HFFc6 (cell line): ENCODE results near the gene SRGAP2C. TPM values are rescaled to one million over a fixed set of nuclear protein-coding genes. Genes with fewer than 3 reads are reported as not detected.
A peak's percentile ranks its signal among the peaks of the same experiment; 100 is the strongest.
"Not testable (repeated sequence)": the region's sequence is repeated elsewhere in the genome, so short reads cannot be mapped to it uniquely, and the experiment has no call there.

Experiments
- DNase-seq: peaks from one replicate; pipeline ENCODE4 v3.0.0-alpha.2; 2018
- H3K27ac Mint-ChIP-seq: 2 replicates; pipeline ENCODE4 v1.8.0; 2020; ENCODE audit warnings: mild to moderate bottlenecking, mixed read lengths
- H3K27me3 Mint-ChIP-seq: 2 replicates; pipeline ENCODE4 v1.8.0; 2021; ENCODE audit warnings: mild to moderate bottlenecking, moderate library complexity, mixed read lengths; ENCODE audit not compliant: insufficient read depth
- H3K36me3 Mint-ChIP-seq: 2 replicates; pipeline ENCODE4 v1.8.0; 2021; ENCODE audit warnings: low read depth, mixed read lengths
- H3K4me1 Mint-ChIP-seq: 2 replicates; pipeline ENCODE4 v1.8.0; 2020; ENCODE audit warnings: low read depth, mixed read lengths
- H3K4me3 Mint-ChIP-seq: 2 replicates; pipeline ENCODE4 v1.8.0; 2020; ENCODE audit warnings: mild to moderate bottlenecking, moderate library complexity, mixed read lengths
- H3K9me3 Mint-ChIP-seq: 2 replicates; pipeline ENCODE4 v1.8.0; 2020; ENCODE audit warnings: mild to moderate bottlenecking, mixed read lengths
- total RNA-seq, 6 experiments: library from RNA; stranded (reverse); fragmentation: NEBNext Ultra II Directional; extraction: Animal tissue kit (Norgen Biotek cat#: 25700); gene quantifications; 2 replicates in 1 of 6; 3 replicates in 5 of 6; pipeline ENCODE4 v1.2.3, GENCODE V29; 2021

SRGAP2C gene
- total RNA-seq, 6 experiments from 2014 or later, result 13.8 to 34.6 (median 23.0) TPM

DNA sequence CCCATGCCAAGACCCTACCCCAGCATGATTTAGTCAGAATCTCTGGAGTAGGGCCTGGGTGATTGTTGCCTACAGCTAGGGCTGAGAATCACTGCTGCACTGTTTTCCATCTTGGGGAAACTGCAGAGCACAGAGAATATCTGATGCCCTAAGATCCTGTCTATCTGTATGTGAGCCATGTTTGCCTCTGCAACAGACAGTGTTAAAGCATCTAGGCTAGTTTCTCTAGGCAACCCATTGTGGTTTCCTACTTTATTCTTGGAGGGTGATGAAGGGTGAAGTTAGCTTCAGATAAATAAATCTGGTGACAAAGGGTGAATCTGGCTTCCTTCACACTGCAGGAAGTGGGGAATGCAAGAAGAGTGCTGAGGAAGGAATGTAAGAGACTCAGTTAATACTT, 147.4 kb downstream of the SRGAP2C start:
- not testable (repeated sequence) for H3K4me1 Mint-ChIP-seq, H3K9me3 Mint-ChIP-seq, H3K27ac Mint-ChIP-seq, DNase-seq, H3K36me3 Mint-ChIP-seq, H3K27me3 Mint-ChIP-seq, H3K4me3 Mint-ChIP-seq

DNA sequence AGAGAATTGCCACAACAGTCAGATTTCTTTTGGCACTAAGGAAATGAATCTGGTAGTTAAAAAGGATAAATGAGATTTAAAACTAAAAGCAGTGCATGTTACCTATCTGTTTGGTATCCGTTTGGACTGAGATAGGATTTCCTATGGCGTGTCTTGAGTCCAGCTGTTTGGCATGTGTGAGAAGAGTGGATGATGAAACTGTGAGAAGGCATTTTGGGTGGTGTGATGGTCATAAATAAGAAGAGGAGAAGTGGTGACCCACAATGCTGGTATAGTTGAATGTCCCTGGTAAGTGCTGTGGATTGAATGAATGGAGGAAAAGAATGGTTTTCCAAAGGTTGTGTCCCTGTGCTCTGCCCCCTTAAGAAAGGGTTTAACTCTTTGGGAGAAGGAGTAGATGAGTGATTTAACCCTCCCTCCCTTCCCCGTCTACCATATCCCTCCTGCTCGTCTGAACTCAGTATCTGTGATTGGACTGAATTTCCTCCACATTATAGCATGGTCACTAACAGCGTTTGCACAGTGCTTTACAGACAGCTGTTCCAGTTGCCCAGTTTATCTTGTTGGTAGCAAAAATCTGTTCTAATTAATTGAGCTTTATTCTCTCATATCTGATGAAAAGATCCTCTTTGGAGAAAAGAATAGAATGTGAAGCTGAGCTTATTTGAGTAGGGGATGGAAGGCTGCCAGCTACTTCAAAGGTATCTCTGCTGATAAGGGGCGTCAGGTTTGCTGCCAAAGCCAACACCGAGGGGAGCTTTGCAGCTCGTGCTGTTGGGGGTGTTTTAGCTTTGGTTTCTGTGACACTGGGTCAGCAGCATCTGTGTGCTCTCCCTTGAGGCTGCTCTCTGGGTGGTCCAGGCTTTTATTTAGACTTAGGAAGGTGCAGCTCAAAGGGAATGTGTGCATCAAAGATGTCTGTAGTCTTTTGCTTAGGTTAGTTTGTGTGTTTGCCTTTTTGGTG, 148.1 kb downstream of the SRGAP2C start:
- H3K4me1 Mint-ChIP-seq, H3K4me3 Mint-ChIP-seq, H3K27me3 Mint-ChIP-seq, DNase-seq, H3K27ac Mint-ChIP-seq, H3K36me3 Mint-ChIP-seq, H3K9me3 Mint-ChIP-seq: not testable (repeated sequence)

DNA sequence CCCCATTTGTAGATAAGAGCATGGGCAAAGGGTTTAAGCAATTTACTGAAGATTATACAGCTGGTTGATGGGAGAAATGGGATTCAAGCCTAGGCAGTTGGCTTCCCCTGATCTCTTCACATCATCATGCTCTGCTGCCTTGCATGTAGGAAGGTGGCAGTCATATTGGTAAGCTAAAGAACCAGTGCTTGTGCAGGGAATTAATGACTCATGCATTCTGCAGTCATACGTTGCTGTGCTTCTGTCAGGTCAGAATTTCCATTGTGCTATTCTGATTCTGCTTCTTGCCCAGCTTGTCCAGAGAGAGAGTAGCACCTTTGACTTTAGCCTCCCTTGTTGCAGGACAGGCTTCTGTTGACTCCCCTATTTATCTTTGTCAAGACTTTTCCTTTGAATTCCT, 153.2 kb downstream of the SRGAP2C start:
- not testable (repeated sequence) for H3K36me3 Mint-ChIP-seq, H3K27ac Mint-ChIP-seq, H3K4me1 Mint-ChIP-seq, H3K9me3 Mint-ChIP-seq, H3K27me3 Mint-ChIP-seq, DNase-seq, H3K4me3 Mint-ChIP-seq

DNA sequence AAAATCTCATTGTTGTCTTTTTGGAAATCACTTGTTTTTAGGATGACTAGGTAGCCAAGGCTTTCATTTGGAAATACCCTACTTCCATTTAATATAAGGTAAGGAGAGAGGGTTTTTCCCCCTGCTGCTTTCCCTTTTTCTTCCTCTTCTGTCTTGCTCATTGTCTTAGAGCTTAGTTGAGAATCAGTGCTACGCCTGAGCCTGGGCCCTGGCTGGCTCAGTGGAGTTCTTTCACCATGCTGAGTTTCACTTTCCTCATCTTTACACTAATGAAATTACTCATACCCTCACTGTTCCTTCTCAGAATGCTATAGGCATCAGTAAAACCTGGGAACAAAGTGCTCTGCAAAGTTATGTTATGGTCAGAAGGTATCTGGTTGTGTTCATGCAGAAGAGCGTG, 154.8 kb downstream of the SRGAP2C start:
- not testable (repeated sequence) for H3K27ac Mint-ChIP-seq, H3K4me3 Mint-ChIP-seq, H3K9me3 Mint-ChIP-seq, H3K27me3 Mint-ChIP-seq, H3K36me3 Mint-ChIP-seq, DNase-seq, H3K4me1 Mint-ChIP-seq

DNA sequence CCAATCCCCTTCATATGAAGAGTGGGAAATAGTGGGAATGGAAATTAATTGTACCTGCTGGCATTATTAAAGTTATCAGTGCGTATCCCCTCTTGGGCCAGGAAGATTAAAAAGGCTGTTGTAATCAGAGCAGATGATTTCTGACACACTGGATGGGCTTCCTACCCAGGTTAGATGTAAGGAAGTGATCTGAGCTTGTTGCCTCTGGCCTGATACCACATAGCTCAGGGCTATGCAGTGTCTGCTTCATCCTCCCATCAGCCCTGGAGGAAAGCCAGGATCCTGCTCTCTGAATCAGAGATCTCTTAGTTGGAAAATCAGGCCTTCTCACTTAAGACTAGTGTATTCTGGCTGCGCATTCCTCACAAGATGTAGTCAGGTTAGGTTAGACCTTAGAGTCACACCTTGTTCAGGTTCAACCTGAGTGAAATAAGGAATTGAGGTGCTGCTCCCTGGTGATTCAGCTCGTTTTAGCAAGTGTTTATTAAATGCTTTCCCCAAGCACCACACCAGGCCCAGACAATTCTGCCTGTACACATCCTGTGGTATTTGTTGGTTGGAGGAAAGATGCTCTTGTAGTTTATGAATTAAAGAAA, 158.6 kb downstream of the SRGAP2C start:
- not testable (repeated sequence) for H3K36me3 Mint-ChIP-seq, H3K4me1 Mint-ChIP-seq, H3K9me3 Mint-ChIP-seq, H3K4me3 Mint-ChIP-seq, H3K27me3 Mint-ChIP-seq
- DNase-seq, result peak; percentile 33
- H3K27ac Mint-ChIP-seq, result peak overlapping the region; percentile 48; the same call in 1 of the 2 replicates

DNA sequence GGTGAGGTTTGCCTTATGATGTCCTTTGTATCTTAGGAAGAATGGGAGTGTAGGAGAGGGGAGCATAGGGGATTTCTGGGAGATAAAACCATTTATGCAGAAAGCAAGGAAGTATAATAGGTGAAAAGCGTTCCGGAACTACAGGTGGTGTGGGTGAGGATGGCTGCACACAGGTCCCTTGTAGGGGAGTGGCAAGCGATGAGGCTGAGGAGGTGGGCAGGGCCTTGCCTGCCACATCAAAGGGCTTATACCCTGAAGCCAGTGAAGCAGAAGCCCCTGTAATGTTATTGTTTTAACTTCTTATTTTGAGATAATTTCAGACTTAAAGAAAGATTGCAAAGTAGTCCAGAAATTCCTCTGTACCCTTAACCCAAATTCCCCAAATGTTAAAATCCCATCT, 159.6 kb downstream of the SRGAP2C start:
- not testable (repeated sequence) for H3K4me1 Mint-ChIP-seq, DNase-seq, H3K9me3 Mint-ChIP-seq, H3K27ac Mint-ChIP-seq, H3K36me3 Mint-ChIP-seq, H3K4me3 Mint-ChIP-seq, H3K27me3 Mint-ChIP-seq

DNA sequence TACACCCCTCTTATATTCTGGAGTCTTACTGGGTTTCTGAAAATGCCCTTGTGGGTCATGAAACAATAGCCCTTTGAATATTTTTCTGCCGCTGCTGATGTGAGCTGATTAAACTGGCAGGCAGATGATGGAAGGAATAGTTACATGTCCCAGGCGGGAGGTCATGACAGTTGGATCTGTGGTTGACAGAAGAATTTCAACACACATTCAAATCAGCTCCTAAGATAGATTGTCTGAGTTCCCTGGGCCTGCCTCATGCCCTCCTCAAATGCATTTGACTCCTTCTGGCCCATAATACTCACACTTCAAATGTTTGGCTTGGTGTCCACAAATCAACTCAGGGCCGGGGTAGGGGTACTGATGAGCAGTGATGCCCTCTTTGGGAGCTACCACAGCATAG, 161.9 kb downstream of the SRGAP2C start:
- DNase-seq, H3K4me1 Mint-ChIP-seq: not testable (repeated sequence)

DNA sequence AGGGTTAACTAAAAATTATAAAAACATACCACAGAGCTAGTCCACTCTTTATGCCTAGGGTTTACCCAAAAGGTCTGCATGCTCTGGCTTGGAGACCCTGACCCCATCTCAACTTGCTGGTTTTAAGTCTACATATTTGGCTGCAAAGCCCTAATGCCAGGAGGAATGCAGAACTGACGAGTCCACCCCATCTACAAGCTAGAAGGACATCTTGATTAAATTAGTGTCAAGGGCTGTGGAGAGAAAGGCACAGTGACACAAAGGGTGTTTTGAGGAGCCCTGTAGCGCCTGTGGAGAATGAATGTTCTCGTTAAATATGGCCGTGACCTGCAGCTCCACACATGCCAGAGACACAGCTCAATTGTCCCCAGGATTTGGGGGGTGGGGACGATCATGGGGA, 162.7 kb downstream of the SRGAP2C start:
- not testable (repeated sequence) for H3K27me3 Mint-ChIP-seq, H3K9me3 Mint-ChIP-seq, DNase-seq, H3K4me3 Mint-ChIP-seq, H3K27ac Mint-ChIP-seq, H3K4me1 Mint-ChIP-seq, H3K36me3 Mint-ChIP-seq

More for the DNA sequence above, 161.9 kb downstream of the SRGAP2C start:
- H3K9me3 Mint-ChIP-seq, H3K27ac Mint-ChIP-seq, H3K27me3 Mint-ChIP-seq, H3K4me3 Mint-ChIP-seq, H3K36me3 Mint-ChIP-seq: not testable (repeated sequence)

DNA sequence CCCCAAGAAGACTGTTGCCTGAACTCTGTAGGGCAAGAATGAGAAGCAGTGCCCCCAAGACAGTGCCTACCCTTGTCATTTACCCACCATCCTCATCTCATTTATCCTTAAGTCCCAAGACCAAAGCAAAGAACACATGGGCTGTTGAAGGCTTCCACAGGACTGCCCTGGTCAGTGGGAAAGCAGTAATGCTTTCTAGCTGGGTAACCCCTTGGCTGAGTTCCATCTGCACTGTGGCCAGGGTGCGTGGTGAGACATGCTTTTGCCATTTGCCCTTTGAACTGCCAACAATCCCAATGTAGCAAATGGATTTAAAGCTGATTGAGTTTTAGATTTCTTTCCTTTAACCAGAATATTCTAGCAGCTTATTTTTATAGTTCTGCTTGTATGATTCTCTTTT, 163.3 kb downstream of the SRGAP2C start:
- not testable (repeated sequence) for H3K27me3 Mint-ChIP-seq, H3K27ac Mint-ChIP-seq, H3K4me1 Mint-ChIP-seq, DNase-seq, H3K4me3 Mint-ChIP-seq, H3K9me3 Mint-ChIP-seq, H3K36me3 Mint-ChIP-seq

DNA sequence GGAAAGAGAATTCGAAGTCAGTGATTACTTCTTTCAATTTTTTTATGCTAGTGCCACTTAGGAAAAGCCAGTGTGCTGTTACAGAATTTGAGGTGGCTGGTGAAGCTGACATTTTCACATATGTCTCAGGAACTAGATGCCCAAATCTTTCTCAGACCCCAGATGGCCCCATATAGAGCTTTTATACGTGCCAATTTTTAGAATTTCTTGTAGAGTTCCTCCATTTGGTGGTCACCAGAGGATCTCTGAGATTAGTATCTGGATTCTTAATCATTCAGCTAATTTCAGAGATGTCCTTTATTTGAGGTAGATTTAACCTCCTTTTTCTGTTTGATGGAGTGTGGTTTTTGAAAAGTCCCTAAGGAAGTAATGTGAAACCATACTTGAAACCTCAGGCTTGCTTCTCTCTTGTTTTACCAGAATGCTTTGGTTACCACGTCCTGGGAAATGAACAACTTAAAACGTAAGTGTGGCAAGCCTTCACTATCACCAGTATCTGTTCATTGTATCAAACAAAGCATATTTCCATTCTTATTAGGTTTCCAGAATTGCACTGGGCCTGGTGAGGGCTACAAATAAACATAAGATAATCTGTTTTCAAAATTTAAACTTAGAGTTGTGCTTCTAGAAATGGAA, 164.7 kb downstream of the SRGAP2C start:
- not testable (repeated sequence) for H3K4me1 Mint-ChIP-seq, H3K27me3 Mint-ChIP-seq, H3K9me3 Mint-ChIP-seq, H3K36me3 Mint-ChIP-seq, H3K27ac Mint-ChIP-seq, DNase-seq, H3K4me3 Mint-ChIP-seq

DNA sequence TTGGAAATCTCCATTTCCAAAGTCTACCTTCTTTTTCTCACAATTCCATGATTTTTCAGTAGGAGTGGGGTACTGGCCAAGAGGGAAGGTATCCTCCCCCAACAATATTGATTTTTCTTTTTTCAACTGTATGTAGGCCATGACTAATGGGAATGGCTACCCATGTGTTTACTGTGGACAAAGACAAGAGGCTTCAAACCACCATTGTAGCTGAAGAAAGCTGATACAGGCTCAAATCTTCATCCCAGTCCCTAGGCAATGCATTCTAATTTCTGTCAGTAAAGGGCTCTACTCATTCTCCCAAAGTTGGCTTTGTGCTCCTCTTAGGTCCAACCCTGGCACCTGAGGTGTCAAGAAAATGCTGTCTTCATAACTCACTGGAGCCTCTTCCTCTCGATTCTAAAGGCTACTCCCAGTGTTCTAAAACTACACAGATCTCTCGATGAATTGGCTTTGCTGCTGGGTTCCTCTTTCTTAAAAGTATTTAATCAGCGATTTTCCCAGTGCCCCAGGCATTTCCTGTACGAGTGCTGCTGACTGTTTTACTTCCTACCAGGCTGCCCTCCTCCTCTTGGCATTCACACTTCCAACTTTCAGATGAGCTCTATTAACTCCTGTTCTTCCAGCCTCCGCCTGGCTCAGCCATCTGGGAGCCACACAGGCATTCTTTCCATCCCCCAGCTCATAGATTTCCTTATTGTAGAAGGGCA, 171.1 kb downstream of the SRGAP2C start:
- not testable (repeated sequence) for H3K4me1 Mint-ChIP-seq, H3K9me3 Mint-ChIP-seq, H3K4me3 Mint-ChIP-seq, H3K27ac Mint-ChIP-seq, H3K36me3 Mint-ChIP-seq, DNase-seq, H3K27me3 Mint-ChIP-seq

DNA sequence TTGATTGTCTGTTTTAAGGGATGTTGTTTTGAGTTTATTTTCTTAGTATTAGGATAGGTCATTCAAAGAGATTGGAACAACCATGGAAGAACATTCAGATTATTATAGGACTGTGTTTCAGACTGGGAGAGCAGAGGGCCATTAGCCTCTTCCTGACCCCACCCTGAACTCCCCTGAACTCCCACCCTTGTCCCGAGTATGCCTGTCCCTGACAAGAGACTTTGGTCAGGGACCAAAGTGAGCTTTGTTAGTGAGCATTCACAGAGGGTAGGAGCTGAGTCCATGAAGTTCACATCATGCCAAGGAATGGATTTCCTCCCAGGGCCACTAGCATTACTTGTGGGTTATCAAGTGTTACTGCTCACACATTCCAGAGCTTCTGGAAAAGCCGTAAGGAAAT, 172.0 kb downstream of the SRGAP2C start:
- DNase-seq, H3K27ac Mint-ChIP-seq, H3K4me1 Mint-ChIP-seq, H3K9me3 Mint-ChIP-seq, H3K4me3 Mint-ChIP-seq, H3K27me3 Mint-ChIP-seq, H3K36me3 Mint-ChIP-seq: not testable (repeated sequence)

DNA sequence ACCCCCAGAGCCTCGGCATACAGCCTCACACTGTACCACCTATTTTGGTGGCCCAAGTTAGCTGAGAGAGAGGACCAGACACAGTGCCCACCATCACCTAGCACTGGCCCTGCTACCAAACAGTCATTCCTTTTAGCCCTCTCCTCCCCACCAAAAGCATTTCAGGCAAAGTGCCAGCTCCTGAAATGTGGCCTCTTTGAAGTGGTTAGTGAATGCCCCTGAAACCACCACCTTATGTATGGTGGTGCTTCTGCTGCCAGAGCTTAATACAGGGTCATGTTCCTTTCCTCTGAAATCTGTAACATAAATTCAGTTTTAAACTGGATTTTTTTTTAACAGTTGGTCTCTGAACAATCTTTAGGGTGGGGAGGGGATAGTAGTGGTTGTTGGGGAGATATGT, 175.8 kb downstream of the SRGAP2C start:
- not testable (repeated sequence) for H3K27ac Mint-ChIP-seq, H3K4me1 Mint-ChIP-seq, DNase-seq, H3K36me3 Mint-ChIP-seq, H3K27me3 Mint-ChIP-seq, H3K9me3 Mint-ChIP-seq, H3K4me3 Mint-ChIP-seq
